Measurements from ENCODE around the gene XIST.

- TF ChIP-seq TAF1 (IDR thresholded peaks at IDR 0.05; ENCODE audit: low read depth) (no peak), EZH2 (IDR thresholded peaks at IDR 0.05; ENCODE audit: borderline replicate concordance, insufficient read depth, low read length, poor library complexity, severe bottlenecking) (no peak), EP300 (conservative IDR thresholded peaks at IDR 0.05; ENCODE audit: poor library complexity, severe bottlenecking) (no peak), REST (IDR thresholded peaks at IDR 0.05; ENCODE audit: borderline replicate concordance) (no peak), CTCF (IDR thresholded peaks at IDR 0.05; ENCODE audit: poor library complexity, severe bottlenecking) (peak; percentile 77), RAD21 (conservative IDR thresholded peaks at IDR 0.05) (peak; percentile 82)
Observed at GRCh38 chrX:73855546-73855945, 3.0 kb upstream of the XIST start.
